ENCODE measurements around the gene GLIPR1L2.
"Not testable (repeated sequence)": the region's sequence is repeated elsewhere in the genome, so short reads cannot be mapped to it uniquely, and the experiment has no call there.

The GLIPR1L2 gene

DNA sequence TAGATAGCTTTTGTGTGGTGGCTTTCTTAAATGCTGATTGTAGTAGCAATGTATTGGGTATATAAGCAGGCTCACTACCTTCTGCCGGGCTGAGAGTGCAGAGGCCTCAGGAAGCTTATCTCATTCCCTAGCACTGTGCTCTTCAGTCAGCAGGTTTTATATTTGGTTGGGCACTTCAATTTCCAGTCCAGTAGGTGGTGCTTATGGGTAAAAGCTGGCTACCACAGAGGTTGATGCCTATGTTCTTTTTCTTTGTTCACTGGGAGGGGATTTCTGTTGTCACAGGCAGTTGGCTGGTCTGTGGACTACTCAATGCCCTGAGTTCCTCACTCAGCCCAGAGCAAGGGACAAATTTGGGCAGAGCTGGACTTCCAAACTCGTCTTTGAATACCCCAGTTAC is 46.7 kb downstream of the GLIPR1L2 start:
- no peak for DNase-seq (ENCODE audit: low read depth)

DNA sequence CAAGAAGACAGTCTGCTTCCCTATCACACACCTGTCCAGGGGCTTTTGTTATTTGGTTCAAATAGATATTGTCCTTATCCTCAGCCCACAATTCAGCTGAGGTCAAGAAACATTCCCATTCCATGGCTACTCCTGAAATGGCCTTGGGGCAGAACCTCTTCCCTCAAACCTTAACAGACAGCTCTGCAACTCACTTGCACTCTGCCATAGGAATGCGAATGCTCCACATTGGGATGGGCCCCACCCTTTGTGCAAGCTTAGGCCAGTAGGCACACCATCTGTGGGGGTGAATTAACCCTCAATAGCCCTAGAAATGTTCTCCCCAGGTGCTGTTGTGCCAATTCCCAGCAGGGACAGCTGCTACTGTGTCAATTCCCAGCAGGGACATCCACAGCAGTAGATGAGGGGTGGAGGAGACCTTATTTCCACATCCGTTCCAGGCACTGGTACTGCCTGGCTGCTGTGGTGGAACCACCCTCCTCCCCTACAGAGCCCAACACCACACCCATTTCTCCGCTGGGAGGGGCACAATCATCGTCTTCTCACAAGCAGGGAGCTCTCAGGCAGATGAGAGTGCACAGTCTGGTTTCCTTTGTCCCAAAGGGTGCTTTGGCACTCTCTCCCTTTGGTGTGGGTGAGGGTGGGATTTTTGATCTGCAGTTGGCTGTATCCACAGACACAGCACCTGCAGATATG is 47.3 kb downstream of the GLIPR1L2 start:
- DNase-seq (ENCODE audit: low read depth): no peak

DNA sequence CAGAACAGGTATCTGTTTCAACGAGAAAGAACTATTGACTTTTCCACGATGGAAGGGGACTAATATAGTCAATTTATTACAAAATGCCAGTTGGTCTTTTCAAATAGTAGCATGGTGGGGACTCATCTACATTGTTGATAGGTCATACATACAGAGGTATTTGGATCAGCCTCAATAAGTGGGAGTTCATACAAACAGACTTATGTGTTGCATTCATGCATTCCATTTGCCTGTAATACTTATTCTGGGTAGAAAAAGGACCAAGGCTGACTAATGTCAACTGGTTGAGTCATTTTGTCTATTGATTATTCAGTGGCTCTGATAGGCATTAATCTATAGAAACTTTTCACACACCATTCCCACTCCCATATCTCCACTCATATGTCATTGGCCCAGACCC is 48.2 kb downstream of the GLIPR1L2 start:
- no peak for DNase-seq (ENCODE audit: low read depth)

DNA sequence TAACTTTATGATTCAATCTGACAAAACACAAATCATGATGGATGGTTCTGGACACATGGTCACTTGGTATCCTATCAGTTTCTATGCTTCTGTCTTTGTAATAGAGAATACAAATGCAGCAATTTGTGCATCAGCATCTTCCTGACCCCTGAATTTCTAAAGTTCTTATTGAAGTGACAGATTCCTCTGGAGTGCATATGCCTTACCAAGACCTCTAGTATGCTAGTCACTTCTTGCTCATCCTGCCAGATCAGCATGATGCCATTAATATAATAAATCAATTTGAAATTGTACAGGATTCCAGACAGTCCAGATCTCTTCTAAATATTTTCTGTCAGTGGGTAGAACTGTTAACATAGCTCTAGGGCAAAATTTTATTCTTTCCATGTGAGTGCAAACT is 49.0 kb downstream of the GLIPR1L2 start:
- no peak for DNase-seq (ENCODE audit: low read depth)

DNA sequence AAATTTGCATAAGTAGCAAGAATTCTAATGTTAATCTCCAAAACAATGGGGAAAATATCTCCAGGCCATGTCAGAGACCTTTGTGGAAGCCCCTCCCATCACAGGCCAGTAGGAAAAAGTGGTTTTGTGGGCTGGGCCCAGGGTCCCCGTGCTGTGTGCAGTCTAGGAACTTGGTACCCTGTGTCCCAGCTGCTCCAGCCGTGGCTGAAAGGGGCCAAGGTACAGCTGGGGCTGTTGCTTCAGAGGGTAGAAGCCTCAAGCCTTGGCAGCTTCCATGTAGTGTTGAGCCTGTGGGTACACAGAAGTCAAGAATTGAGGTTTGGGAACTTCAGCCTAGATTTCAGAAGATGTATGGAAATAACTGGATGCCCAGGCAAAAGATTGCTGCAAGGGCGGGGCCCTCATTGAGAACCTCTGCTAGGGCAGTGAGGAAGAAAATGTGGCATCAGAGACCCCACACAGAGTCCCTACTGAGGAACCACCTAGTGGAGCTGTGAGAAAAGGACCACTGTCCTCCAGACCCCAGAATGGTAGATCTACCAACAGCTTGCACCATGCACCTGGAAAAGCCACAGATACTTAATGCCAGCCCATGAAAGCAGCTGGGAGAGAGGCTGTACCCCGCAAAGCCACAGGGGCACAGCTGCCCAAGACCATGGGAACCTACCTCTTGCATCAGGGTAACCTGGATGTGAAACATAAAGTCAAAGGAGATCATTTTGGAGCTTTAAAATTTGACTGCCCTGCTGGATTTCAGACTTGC is 51.0 kb downstream of the GLIPR1L2 start:
- not testable (repeated sequence) for DNase-seq (ENCODE audit: low read depth)

DNA sequence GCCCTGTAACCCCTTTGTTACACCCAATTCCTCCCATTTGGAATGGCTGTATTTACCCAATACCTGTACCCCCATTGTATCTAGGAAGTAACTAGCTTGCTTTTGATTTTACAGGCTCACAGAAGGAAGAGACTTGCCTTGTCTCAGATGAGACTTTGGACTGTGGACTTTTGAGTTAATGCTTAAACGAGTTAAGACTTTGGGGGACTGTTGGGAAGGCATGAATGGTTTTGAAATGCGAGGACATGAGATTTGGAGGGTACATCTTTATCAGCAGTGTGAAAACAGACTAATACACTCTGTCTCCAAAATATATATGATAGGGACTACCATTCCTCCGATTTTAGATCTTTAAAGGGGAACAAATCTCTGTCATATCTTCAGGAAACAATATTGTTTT is 51.6 kb downstream of the GLIPR1L2 start:
- DNase-seq (ENCODE audit: low read depth): not testable (repeated sequence)

DNA sequence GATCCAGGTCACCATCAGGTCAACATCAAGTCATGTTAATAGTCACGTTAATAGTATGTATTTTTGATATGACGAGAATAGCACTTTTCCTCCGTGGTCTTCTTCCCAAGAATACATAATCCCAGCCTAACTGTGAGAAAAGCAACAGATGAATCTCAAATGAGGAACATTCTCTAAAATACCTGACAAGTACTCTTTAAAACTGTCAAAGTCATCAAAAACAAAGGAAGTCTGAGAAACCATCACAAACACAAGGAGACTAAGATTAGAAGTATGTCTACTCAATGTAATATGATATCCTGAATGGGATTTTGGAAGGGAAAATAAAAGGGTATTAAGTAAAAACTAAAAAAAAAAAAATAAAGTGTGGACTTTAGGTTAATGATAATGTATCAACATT is 52.8 kb downstream of the GLIPR1L2 start:
- no peak for DNase-seq (ENCODE audit: low read depth)

DNA sequence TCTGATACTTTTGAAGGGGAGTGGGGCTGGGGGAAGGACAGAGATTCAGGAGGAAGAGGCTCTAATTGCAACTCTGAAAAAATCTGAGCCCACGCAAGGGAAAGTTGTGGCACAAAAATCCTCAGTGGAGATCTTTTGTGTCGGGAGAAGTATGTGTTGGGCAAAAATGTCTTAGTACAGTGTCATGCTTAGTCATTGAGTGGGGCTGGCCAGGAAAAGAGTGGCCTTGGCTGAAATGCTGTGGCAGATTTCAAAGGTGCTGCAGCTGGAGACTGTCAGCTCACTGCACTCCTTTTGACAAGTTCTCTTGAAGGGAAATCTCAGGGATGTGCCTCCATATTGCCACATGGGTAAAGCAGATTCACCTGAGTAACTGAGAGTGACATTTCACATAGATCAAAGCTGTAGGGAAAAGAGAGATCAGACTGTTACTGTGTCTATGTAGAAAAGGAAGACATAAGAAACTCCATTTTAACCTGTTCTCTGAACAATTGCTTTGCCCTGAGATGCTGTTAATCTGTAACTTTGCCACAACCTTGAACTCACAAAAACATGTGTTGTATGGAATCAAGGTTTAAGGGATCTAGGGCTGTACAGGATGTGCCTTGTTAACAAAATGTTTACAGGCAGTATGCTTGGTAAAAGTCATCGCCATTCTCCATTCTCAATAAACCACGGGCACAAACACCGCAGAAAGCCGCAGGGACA is 53.7 kb downstream of the GLIPR1L2 start:
- no peak for DNase-seq (ENCODE audit: low read depth)

DNA sequence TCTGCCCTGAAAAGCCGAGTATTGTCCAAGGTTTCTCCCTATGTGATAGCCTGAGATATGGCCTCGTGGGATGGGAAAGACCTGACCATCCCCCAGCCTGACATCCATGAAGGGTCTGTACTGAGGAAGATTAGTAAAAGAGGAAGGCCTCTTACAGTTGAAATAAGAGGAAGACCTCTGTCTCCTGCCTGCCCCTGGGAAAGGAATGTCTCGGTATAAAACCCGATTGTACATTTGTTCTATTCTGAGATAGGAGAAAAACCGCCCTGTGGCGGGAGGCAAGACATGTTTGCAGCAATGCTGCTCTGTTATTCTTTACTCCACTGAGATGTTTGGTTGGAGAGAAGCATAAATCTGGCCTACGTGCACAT is 54.2 kb downstream of the GLIPR1L2 start:
- DNase-seq (ENCODE audit: low read depth): not testable (repeated sequence)

DNA sequence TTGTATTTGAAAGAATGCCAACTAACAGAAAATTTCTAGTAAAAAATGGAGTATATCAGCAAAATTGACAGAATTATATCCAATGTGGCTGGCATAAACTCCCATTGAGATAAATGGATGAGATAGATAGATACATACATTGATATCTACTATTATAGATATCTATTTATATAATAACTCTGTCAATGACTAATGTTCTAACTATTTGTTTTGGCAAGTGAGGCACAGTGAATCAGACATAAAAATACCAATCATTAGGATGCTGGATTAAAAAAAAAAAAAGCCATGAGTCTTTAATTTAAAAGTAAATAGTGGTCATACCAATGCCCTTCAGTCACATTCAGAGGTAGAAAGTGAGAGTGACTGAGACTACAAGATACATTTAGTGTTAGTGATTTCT is 56.0 kb downstream of the GLIPR1L2 start:
- DNase-seq (ENCODE audit: low read depth): no peak

DNA sequence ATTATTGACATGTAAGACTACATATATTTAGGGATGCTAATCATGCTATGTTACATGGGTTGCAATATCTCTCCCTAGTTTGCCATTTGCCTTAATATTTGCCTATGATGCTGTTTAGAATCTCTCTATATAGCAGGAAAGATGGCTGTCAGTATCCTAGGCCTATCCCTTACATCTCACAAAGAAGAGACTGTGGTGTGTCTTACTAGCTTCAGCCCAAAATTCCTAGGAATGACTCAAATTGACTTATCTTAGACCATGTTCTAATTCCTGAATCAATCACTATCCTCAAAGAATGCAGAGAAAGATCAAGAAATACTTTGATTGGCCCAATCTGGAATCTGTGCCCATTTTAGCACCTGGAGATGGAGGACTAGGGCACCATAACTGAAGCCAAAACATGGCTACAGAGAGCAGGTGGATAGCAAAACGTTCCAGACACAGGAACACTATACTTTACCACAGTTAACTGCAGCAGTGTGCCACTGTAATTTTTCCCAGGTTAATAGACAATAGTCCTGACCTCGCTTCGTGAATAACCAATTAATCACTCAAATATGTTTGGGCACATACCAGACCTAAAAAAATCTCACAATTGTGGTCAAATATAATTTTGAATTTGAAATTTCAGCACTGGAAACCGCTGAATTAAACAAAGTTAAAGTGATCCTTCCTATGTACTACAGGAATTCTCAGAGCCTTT is 57.0 kb downstream of the GLIPR1L2 start:
- DNase-seq (ENCODE audit: low read depth): no peak

DNA sequence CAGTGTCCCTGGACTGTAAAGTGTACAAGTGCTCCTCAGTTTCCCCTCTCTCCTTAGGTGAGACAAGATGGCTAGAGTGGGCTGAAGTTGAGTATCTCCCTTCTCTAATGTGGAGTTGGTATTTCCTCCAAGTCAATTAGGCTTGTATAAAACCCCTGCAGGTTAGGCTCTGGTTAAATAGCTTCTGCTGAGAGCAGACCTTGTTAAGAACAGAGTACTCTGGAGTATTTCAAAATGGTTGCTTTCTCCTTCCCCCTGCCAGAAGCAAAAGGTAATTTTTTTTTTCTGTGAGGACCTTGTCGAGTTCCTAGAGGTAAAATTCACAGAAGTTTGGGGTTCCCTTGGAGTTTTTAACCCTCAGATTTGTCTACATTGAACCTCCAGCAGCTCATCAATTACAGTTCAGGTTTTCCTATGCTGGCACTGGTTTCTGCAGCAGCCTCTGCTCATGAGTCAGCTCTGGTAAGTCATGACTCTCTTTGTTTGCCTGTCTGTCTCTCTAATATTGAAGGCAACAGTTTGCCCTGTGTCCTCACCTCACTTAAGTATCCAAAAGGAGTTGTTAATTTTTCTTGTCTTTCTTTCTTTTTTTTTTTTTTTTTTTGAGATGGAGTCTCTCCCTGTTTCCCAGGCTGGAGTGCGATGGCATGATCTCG is 61.9 kb downstream of the GLIPR1L2 start:
- no peak for DNase-seq (ENCODE audit: low read depth)

DNA sequence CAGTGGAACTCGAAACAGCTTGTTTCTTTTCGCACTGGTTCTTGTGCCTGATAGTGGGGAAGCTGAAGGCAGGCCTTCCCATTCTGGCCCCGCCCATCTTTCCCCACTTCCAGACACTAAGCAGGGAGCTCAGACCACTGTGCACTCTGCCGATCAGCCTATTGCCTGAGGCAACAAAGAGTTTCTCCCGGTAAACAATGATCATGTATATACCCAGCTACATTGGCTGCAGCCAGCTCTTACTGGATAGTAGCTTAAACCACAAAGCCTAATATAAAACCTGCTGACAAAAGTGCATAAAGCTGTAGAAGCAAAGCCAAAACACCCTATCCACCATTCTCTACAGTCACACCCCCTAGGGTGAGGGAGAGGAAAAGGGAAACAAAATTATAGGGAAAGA is 65.0 kb downstream of the GLIPR1L2 start:
- DNase-seq (ENCODE audit: low read depth): no peak

DNA sequence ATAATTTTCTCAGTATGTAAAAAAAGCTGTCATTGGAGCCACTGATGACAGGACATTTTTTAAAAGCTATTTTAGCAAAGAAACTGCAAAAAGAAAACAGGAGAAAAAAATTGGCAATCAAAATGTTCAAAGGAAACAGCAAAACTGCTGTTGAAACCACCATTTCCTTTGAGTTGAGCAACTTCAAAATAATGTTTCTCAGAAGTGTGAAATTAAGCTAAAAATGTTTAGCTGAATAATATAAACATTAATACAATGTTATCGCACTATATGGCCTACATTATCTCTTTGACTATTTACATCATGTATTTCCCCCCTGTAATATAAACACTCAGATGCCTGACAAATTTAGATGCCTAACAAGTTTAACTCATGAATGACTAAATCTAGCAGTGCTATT is 66.3 kb downstream of the GLIPR1L2 start:
- DNase-seq (ENCODE audit: low read depth): no peak

DNA sequence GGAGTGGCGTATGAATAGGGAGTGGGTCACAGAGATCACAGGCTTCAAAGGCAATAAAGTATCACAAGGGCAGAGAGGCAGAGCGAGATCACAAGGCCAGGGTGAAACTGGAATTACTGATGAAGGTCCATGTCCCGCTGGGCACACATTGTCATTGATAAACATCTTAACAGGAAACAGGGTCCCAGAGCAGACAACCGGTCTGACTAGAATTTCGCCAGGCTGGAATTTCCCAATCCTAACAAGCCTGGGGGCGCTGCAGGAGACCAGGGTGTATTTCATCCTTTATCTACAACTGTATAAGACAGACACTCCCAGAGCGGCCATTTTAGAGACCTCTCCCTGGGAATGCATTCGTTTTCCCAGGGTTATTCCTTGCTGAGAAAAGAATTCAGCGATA is 67.0 kb downstream of the GLIPR1L2 start:
- not testable (repeated sequence) for DNase-seq (ENCODE audit: low read depth)

DNA sequence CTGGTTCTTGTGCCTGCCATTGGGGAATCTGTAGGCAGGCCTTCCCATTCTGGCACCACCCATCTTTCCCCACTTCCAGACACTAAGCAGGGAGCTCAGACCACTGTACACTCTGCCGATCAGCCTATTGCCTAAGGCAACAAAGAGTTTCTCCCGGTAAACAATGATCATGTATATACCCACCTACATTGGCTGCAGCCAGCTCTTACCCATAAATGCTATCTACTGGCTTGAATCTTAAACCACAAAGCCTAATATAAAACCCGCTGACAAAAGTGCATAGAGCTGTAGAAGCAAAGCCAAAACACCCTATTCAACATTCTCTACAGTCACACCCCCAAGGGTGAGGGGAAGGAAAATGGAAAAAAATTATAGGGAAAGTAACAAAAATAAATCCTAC is 68.9 kb downstream of the GLIPR1L2 start:
- DNase-seq (ENCODE audit: low read depth): no peak

DNA sequence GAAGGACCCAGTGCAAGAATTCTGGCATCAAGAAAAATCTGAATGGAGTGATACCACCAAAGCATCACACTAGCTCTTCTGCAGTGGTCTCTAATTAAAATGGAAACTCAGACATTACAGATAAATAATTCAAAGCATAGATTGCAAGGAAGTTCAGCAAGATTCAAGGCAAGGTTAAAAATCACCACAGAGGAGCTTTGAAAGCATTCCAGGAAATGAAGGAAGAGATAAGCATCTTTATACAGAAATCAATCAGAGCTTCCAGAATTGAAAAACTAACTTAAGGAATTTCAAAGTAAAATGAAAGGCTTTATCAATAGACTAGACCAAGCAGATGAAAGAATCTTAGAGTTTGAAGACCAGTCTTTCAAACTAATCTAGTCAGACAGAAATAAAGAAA is 69.3 kb downstream of the GLIPR1L2 start:
- DNase-seq (ENCODE audit: low read depth): no peak

DNA sequence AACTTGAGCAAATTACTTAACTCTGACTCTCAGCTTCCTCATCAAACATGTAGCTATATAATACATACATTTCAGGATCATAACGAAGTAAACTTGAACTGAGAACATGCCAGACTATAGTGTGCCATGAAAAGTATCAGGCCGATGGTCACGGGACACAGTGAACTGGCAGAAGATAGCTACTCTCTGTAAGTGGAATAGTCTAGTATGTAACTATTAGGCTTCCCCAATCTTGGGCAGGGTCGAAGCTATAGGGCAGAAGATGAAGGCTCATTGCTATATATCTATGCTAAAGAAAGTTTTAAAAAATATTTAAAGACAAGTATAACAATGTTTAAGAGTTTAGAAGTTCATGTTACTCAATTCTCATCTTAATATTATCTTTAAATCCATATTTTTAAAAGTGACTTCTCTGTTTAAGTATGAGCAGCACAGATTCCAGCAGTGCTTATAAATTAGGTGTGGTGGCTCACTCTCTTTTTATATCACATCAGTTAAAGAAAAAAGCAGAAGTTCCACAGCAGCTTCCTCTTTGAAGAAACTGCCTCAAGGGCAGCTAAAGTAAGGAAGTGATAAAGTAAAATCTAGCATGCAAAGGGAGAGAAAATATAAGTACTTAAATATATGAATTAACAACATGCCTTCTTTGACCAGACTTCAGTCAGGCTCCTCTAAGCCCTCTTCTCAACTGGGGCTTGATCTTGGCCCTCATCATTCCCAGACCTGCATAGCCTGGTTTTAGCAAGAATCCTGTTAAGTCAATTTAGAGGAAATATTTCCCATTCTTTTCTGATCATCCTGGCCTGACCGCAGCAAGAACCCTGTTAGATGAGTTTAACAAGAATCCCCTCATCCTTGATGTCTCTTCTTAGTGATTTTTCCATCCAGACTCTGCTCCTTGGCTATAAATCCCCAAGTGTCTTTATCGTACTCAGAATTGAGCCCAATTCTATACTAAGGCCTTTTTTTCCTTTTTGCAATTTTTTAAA is 81.3 kb downstream of the GLIPR1L2 start:
- no peak for DNase-seq (ENCODE audit: low read depth)

DNA sequence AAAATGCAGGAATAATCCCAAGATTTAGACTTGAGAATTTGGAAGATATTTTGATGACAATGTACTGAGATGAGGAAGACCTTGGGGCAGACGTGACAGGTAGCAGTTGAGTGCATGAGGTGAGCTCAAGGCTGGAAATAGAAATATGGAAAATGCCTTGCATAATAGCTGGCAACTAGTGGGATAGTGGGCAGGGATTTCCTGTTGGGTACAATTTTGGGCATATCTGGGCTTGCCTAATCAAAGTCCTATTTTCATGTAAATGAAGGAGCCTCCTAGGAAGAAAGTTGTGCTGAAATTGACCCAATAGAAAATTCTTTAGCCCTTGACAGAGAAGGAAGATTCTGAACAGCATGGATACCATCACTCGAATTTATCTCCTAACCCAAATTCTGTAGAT is 83.2 kb downstream of the GLIPR1L2 start:
- DNase-seq (ENCODE audit: low read depth): no peak

DNA sequence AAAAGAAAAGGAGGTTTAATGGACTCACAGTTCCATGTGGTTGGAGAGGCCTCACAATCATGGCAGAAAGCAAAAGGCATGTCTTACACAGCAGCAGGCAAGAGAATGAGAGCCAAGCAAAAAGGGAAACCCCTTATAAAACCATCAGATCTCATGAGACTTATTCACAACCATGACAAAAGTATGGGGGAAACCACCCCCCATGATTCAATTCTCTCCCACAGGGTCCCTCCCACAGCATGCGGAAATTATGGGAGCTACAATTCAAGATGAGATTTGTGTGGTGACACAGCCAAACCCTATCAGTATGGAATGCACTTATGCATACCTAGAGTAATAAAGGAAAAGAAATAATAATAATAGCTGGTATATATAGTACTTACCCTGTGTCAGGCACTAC is 85.2 kb downstream of the GLIPR1L2 start:
- no peak for DNase-seq (ENCODE audit: low read depth)

DNA sequence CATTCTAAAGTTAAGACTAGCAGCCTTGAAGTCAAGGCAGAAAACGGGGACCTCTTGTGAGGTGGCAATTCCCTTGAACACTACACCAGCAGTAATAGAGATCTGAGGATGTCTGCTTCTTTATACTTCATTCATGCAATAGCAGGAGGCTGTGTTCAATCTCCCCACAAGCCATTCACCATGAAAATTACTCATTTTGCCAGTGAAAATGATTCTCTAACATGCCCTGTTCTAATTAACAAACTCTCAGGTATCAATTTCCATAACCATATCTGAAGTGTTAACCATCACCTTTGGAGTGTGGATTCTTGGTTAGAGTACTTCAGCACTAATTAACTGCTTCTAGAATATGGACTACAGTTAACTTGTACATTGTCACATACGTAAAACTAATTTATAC is 86.2 kb downstream of the GLIPR1L2 start:
- no peak for DNase-seq (ENCODE audit: low read depth)

Data from activated T-cell treated with anti-CD3 and anti-CD28 coated beads for 24 hours (primary cell).